Measurements from ENCODE around the gene COP1.

COP1 gene

GRCh38 chr1:175927944-175928343 lies 279.1 kb downstream of the COP1 start:
- H3K4me3 Mint-ChIP-seq, result no peak overlapping the region
- no peaks in the 10 kb centered on the region for H3K27me3 Mint-ChIP-seq (ENCODE audit: low read depth)
- no peak for TF ChIP-seq CTCF (IDR thresholded peaks at IDR 0.05; ENCODE audit: unreplicated experiment in 3 of 3)
- no peaks in the 10 kb centered on the region for H3K4me1 Mint-ChIP-seq
- H3K36me3 Mint-ChIP-seq (ENCODE audit: low read depth), result peaks cover 54% of the 10 kb centered on the region
- H3K9me3 Mint-ChIP-seq, result peaks cover 7% of the 10 kb centered on the region
- H3K27ac Mint-ChIP-seq, result no peak overlapping the region

GRCh38 chr1:175922254-175922881 lies 284.7 kb downstream of the COP1 start:
- Mint-ChIP-seq H3K36me3 (ENCODE audit: low read depth) (peaks cover 45% of the 10 kb centered on the region), H3K4me3 (no peak overlapping the region), H3K27ac (no peak overlapping the region), H3K9me3 (no peaks in the 10 kb centered on the region), H3K27me3 (ENCODE audit: low read depth) (no peaks in the 10 kb centered on the region), H3K4me1 (no peaks in the 10 kb centered on the region)
- no peak for TF ChIP-seq CTCF (IDR thresholded peaks at IDR 0.05; ENCODE audit: unreplicated experiment in 3 of 3)

GRCh38 chr1:175920381-175920780 lies 286.7 kb downstream of the COP1 start:
- Mint-ChIP-seq H3K4me3 (no peak overlapping the region), H3K36me3 (ENCODE audit: low read depth) (peaks cover 37% of the 10 kb centered on the region), H3K27me3 (ENCODE audit: low read depth) (no peaks in the 10 kb centered on the region), H3K4me1 (no peaks in the 10 kb centered on the region), H3K9me3 (no peaks in the 10 kb centered on the region), H3K27ac (peak overlapping the region in 1 of 3 experiments; percentile 51)
- TF ChIP-seq CTCF (IDR thresholded peaks at IDR 0.05; ENCODE audit: unreplicated experiment in 3 of 3), result no peak

- TF ChIP-seq CTCF (IDR thresholded peaks at IDR 0.05; ENCODE audit: unreplicated experiment in 3 of 3), result no peak
- Mint-ChIP-seq H3K9me3 (no peaks in the 10 kb centered on the region), H3K27ac (no peak overlapping the region), H3K4me1 (no peaks in the 10 kb centered on the region), H3K27me3 (ENCODE audit: low read depth) (no peaks in the 10 kb centered on the region), H3K36me3 (ENCODE audit: low read depth) (peaks cover 32% of the 10 kb centered on the region), H3K4me3 (no peak overlapping the region)
Observed at GRCh38 chr1:175919001-175919400, 288.1 kb downstream of the COP1 start.

- Mint-ChIP-seq H3K27me3 (ENCODE audit: low read depth) (no peaks in the 10 kb centered on the region), H3K4me3 (no peak overlapping the region), H3K9me3 (no peaks in the 10 kb centered on the region), H3K36me3 (ENCODE audit: low read depth) (peaks cover 32% of the 10 kb centered on the region), H3K4me1 (no peaks in the 10 kb centered on the region), H3K27ac (no peak overlapping the region)
- TF ChIP-seq CTCF (IDR thresholded peaks at IDR 0.05; ENCODE audit: unreplicated experiment in 3 of 3), result no peak
Observed at GRCh38 chr1:175918364-175918801, 288.7 kb downstream of the COP1 start.

GRCh38 chr1:175914115-175914514 lies 293.0 kb downstream of the COP1 start:
- Mint-ChIP-seq H3K27ac (no peak overlapping the region), H3K27me3 (ENCODE audit: low read depth) (peaks cover 3% of the 10 kb centered on the region), H3K4me1 (no peaks in the 10 kb centered on the region), H3K9me3 (peaks cover 22% of the 10 kb centered on the region), H3K4me3 (no peak overlapping the region), H3K36me3 (ENCODE audit: low read depth) (peaks cover 55% of the 10 kb centered on the region)
- no peak for TF ChIP-seq CTCF (IDR thresholded peaks at IDR 0.05; ENCODE audit: unreplicated experiment in 3 of 3)

Data from nephron (organoid).